OCI-LY3 (cell line): Measurements from ENCODE around the gene FSHR.

Experiments
- H2AFZ ChIP-seq: fragments of 200-600, 300-600 bp; shearing (Covaris generic); 2 replicates; pipeline ENCODE4 v1.6.0; 2014; ENCODE audit warnings: antibody characterized with exemption, low read depth, low read length
- H3K27ac ChIP-seq: fragments of 200-600, 300-600 bp; sonication (generic); 2 replicates; pipeline ENCODE4 v1.5.1; 2014; ENCODE audit warnings: mild to moderate bottlenecking, low read length, moderate library complexity, mixed read lengths
- H3K27me3 ChIP-seq: fragments of 200-600, 300-600 bp; sonication (generic); 2 replicates; pipeline ENCODE4 v1.6.1; 2014; ENCODE audit warnings: low read depth, low read length, mixed read lengths
- H3K36me3 ChIP-seq: fragments of 200-600, 300-600 bp; sonication (generic); replicated peaks from 2 replicates; pipeline ENCODE3; 2014; ENCODE audit warnings: low read depth, low read length, mixed read lengths
- H3K4me1 ChIP-seq: fragments of 300-600, 200-600 bp; sonication (generic); 2 replicates; pipeline ENCODE4 v1.6.1; 2014; ENCODE audit warnings: low read length, mixed read lengths
- H3K4me2 ChIP-seq: fragments of 200-600, 300-600 bp; sonication (generic); 2 replicates; pipeline ENCODE4 v1.6.1; 2014; ENCODE audit warnings: low read length, mixed read lengths
- H3K4me3 ChIP-seq: fragments of 300-600, 200-600 bp; sonication (generic); 2 replicates; pipeline ENCODE4 v1.5.1; 2014; ENCODE audit warnings: antibody characterized with exemption, mild to moderate bottlenecking, low read length, moderate library complexity
- H3K79me2 ChIP-seq: fragments of 300-600, 200-600 bp; shearing (Covaris generic); 2 replicates; pipeline ENCODE4 v1.6.1; 2014; ENCODE audit warnings: mild to moderate bottlenecking, low read length, mixed read lengths
- H3K9ac ChIP-seq: fragments of 300-600, 200-600 bp; shearing (Covaris generic); 2 replicates; pipeline ENCODE4 v1.6.0; 2014; ENCODE audit warnings: mild to moderate bottlenecking, low read length, moderate library complexity
- H3K9me3 ChIP-seq: fragments of 200-600, 300-600 bp; shearing (Covaris generic); 2 replicates; pipeline ENCODE4 v1.6.1; 2014; ENCODE audit warnings: low read length, mixed read lengths; ENCODE audit not compliant: insufficient read depth
- H4K20me1 ChIP-seq: fragments of 200-600, 300-600 bp; sonication (generic); 2 replicates; pipeline ENCODE4 v1.6.1; 2016; ENCODE audit warnings: low read length, mixed read lengths; ENCODE audit not compliant: insufficient read depth
- EZH2phosphoT487 ChIP-seq: fragments of 200-600 bp; shearing (Covaris generic); IDR thresholded peaks from 2 replicates; pipeline ENCODE4 v1.6.1; 2018; ENCODE audit warnings: antibody characterized with exemption, mixed run types, low read depth
- TF ChIP-seq, protein P1 (sequence below): fragments of 200-600, 300-600 bp; sonication (generic); IDR thresholded peaks from 2 replicates; pipeline ENCODE4 v1.5.1; 2014; ENCODE audit warnings: antibody characterized with exemption, low read length, low read depth

FSHR gene

DNA sequence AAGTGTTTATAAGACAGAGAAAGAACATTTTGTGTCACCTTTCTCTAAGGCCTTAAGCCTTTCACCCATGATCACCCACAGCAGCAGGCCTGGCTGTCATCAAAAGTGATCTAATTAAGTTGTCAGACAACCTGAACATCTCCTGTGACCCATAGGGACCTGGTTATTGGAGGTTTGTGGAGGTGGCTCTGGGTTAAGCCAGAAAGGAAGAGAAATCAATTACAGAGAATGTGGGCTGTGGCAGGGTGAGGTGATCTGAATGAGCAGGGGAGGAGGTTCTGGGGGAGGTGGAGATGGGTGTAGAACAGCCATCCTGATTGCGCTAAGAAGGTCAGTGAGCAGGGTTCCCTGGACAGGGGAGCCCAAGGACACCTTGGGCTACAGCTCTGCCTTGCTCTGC is 170.8 kb downstream of the FSHR start:
- Histone ChIP-seq H4K20me1 (no peaks in the 10 kb centered on the region), H3K9me3 (no peaks in the 10 kb centered on the region), H3K27me3 (no peaks in the 10 kb centered on the region), H3K36me3 (no peaks in the 10 kb centered on the region), H3K4me2 (no peak overlapping the region), H3K9ac (no peak overlapping the region), H2AFZ (no peak overlapping the region), H3K27ac (no peak overlapping the region), H3K79me2 (no peaks in the 10 kb centered on the region), H3K4me1 (peaks cover 7% of the 10 kb centered on the region), H3K4me3 (no peak overlapping the region)
- TF ChIP-seq, protein P1, sequence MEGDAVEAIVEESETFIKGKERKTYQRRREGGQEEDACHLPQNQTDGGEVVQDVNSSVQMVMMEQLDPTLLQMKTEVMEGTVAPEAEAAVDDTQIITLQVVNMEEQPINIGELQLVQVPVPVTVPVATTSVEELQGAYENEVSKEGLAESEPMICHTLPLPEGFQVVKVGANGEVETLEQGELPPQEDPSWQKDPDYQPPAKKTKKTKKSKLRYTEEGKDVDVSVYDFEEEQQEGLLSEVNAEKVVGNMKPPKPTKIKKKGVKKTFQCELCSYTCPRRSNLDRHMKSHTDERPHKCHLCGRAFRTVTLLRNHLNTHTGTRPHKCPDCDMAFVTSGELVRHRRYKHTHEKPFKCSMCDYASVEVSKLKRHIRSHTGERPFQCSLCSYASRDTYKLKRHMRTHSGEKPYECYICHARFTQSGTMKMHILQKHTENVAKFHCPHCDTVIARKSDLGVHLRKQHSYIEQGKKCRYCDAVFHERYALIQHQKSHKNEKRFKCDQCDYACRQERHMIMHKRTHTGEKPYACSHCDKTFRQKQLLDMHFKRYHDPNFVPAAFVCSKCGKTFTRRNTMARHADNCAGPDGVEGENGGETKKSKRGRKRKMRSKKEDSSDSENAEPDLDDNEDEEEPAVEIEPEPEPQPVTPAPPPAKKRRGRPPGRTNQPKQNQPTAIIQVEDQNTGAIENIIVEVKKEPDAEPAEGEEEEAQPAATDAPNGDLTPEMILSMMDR = no peak
- TF ChIP-seq EZH2phosphoT487 = no peak

DNA sequence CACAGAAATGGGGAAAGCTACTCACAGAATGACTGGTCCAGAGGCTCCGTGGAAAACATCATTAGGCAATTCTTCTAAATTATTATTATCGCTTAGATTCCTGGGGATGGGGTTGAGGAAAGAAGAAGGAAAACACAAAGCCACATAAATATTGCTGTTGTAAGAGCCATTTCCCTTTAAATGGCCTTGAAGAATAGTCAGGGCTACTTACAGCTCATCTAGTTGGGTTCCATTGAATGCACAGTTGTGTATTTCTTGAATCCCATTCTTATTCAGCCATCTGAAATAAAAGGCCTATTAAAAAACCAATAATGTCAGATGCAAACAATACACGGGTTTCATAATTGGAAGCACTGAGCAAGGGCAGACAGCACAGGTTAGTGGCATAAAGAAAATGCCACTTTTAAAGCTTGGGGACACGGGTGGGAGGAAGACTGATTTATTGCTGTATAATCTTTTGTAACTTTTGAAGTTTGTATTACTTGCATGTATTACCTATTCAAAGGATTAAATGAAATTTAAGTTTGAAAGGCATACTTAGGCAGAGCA is 171.4 kb downstream of the FSHR start:
- no peak overlapping the region for H3K4me3 ChIP-seq
- TF ChIP-seq EZH2phosphoT487 = no peak
- TF ChIP-seq, protein P1 = no peak
- no peaks in the 10 kb centered on the region for H3K27me3 ChIP-seq
- H3K9me3 ChIP-seq = no peaks in the 10 kb centered on the region
- no peak overlapping the region for H2AFZ ChIP-seq
- H3K79me2 ChIP-seq = no peaks in the 10 kb centered on the region
- no peak overlapping the region for H3K27ac ChIP-seq
- H3K4me2 ChIP-seq = no peak overlapping the region
- no peak overlapping the region for H3K9ac ChIP-seq
- no peaks in the 10 kb centered on the region for H3K36me3 ChIP-seq
- no peaks in the 10 kb centered on the region for H4K20me1 ChIP-seq
- peaks cover 7% of the 10 kb centered on the region for H3K4me1 ChIP-seq

DNA sequence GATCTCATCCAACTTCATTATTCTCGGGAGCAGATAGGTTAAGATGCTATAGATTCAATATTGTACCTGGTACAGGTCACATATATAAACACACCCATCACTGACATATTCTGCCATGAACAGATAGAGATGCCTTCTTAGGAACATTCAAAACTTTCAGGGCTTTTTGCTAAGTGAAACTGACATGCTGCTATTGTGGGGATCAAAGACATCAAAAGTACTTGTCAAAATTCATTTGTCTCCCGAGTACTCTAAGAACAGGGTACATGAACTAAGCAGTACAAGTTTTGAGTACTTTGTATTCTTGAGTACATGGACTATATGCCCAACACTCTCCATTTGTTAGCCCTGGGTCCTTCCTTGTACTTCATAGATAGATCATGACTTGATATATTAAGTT is 173.5 kb downstream of the FSHR start:
- H3K27me3 ChIP-seq = no peaks in the 10 kb centered on the region
- H3K36me3 ChIP-seq = no peaks in the 10 kb centered on the region
- H3K9me3 ChIP-seq = no peaks in the 10 kb centered on the region
- TF ChIP-seq, protein P1 = no peak
- TF ChIP-seq EZH2phosphoT487 = no peak
- H3K27ac ChIP-seq = no peak overlapping the region
- no peak overlapping the region for H3K4me2 ChIP-seq
- H4K20me1 ChIP-seq = no peaks in the 10 kb centered on the region
- H3K4me1 ChIP-seq = peaks cover 7% of the 10 kb centered on the region
- H3K9ac ChIP-seq = no peak overlapping the region
- no peak overlapping the region for H2AFZ ChIP-seq
- H3K79me2 ChIP-seq = no peaks in the 10 kb centered on the region
- H3K4me3 ChIP-seq = no peak overlapping the region

DNA sequence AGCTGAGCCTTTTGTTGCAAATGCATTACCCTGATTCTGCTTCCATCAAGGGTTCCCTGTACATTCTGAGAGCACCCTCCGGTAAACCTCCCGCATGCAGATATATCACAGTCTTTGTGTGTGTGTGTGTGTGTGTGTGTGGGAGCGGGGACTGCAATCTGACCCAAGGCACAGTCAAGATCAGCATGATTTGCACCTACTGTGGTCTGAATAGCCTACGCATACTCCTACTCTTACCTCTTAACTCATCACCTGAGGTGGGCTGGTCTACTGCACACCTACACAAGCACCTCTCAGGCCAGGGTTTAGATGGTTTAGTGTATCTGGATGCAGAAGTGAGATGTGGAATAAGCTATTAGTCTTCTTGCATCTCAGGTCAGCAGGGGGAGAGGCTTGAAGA is 174.6 kb downstream of the FSHR start:
- no peak overlapping the region for H2AFZ ChIP-seq
- no peaks in the 10 kb centered on the region for H3K9me3 ChIP-seq
- no peaks in the 10 kb centered on the region for H3K27me3 ChIP-seq
- no peaks in the 10 kb centered on the region for H3K79me2 ChIP-seq
- H3K4me2 ChIP-seq = no peak overlapping the region
- H3K9ac ChIP-seq = no peak overlapping the region
- no peaks in the 10 kb centered on the region for H3K36me3 ChIP-seq
- H3K4me3 ChIP-seq = no peak overlapping the region
- H3K27ac ChIP-seq = no peak overlapping the region
- no peaks in the 10 kb centered on the region for H4K20me1 ChIP-seq
- no peaks in the 10 kb centered on the region for H3K4me1 ChIP-seq
- no peak for TF ChIP-seq EZH2phosphoT487
- TF ChIP-seq, protein P1 = no peak
